IgD-negative memory B cell (primary cell): ENCODE measurements around the gene SMIM36. TPM values are rescaled to one million over a fixed set of nuclear protein-coding genes. Genes with fewer than 3 reads are reported as not detected.
A peak's percentile ranks its signal among the peaks of the same experiment; 100 is the strongest.
"Not testable (repeated sequence)": the region's sequence is repeated elsewhere in the genome, so short reads cannot be mapped to it uniquely, and the experiment has no call there.

Source experiments
- H3K27ac Mint-ChIP-seq, 3 donors: one replicate each; pipeline ENCODE4 v1.8.0; 2020 to 2022; ENCODE audit warnings: mild to moderate bottlenecking in 3 of 3, mixed read lengths in 3 of 3, moderate library complexity in 1 of 3
- H3K27me3 Mint-ChIP-seq: one replicate; pipeline ENCODE4 v1.8.0; 2021; ENCODE audit warnings: mixed read lengths
- H3K36me3 Mint-ChIP-seq: one replicate; pipeline ENCODE4 v1.8.0; 2020; ENCODE audit warnings: mild to moderate bottlenecking, mixed read lengths
- H3K4me1 Mint-ChIP-seq, 3 donors: one replicate each; pipeline ENCODE4 v1.8.0; 2020 to 2022; ENCODE audit warnings: mixed read lengths in 3 of 3, mild to moderate bottlenecking in 1 of 3
- H3K4me3 Mint-ChIP-seq, 4 donors: one replicate each; pipeline ENCODE4 v1.8.0; 2020 to 2022; ENCODE audit warnings: mild to moderate bottlenecking in 4 of 4, mixed read lengths in 4 of 4, moderate library complexity in 3 of 4
- H3K9me3 Mint-ChIP-seq, 3 donors: one replicate each; pipeline ENCODE4 v1.8.0; 2020 to 2021; ENCODE audit warnings: mixed read lengths in 3 of 3, mild to moderate bottlenecking in 1 of 3
- polyA plus RNA-seq: library from polyadenylated mRNA; unstranded; fragments of 300-500 nt; fragmentation: Illumina TruSeq; gene quantifications from one replicate; pipeline ENCODE4 v1.2.3, GENCODE V29; 2021

SMIM36 gene
- polyA plus RNA-seq, 1 donor from 2014 or later: not detected

DNA sequence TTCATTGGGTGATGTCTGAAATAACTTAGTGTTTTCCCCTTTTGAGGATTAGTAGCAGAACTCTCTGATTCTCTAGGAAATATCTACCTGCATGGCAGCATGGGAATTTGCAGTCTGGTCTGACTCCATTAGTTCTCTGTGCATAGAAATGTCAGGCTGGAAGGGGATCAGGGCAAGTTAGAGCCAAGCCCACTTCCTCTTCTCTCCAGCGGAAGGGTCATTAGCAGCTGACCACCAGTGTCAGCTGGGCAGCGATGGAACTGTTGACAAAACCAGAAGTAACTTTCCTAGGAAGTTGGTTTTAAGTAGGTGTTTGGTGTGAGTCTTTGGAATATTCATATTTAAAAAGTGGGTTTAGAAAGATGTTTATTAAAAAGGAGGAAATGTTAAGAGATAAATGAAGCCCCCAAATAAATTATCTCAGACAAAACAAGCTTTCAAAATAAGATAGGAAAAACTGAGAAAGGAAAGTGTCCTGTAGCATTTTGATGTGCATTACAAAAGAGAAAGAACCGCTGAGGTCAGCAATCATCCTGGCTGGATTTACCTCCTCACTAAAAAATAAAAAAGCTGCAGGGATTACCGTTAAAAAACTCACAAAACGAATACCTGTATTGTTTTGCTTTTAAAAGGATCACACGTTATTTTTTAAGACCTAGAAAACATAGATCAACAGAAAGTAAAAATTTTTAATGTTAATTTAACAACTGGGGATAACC is 57.3 kb downstream of the SMIM36 start:
- no peaks in the 10 kb centered on the region for H3K9me3 Mint-ChIP-seq
- peaks cover 2 to 5% (median 3%) of the 10 kb centered on the region in 3 donors for H3K4me1 Mint-ChIP-seq
- no peak overlapping the region for H3K27ac Mint-ChIP-seq
- H3K4me3 Mint-ChIP-seq: no peak overlapping the region
- no peaks in the 10 kb centered on the region for H3K36me3 Mint-ChIP-seq
- H3K27me3 Mint-ChIP-seq: peaks cover 6% of the 10 kb centered on the region

DNA sequence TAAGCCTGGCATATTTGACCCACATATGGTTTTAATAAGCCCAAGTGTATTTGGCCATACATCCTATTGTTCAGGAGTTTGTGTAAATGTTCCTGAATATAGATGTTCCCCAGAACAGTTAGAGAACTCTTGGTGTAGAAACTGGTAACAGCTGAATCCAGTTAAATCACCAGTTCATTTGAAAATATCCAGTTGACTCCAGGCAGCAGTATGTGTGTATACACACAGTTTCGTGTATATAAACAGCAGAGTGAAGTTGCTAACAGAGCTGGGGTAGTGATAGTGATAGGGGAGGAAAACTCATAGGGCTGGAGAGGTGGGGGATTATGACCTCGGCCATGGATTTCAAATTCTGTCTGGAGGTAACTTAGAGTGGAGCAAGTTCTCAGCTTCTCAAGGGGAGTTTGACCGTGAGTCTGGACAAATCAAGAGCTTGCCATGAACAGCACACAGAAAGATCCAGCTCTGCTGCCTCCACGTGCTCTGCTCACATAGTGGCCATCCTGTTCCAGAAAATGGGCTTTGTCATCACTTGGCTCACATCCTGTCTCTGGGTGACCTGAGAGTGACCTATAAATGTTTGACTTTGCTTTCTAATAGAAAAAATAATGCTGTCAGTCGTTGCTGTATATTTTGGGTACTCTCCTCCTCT is 59.0 kb downstream of the SMIM36 start:
- Mint-ChIP-seq H3K36me3 (no peaks in the 10 kb centered on the region), H3K4me3 (no peak overlapping the region), H3K27ac (no peak overlapping the region)

DNA sequence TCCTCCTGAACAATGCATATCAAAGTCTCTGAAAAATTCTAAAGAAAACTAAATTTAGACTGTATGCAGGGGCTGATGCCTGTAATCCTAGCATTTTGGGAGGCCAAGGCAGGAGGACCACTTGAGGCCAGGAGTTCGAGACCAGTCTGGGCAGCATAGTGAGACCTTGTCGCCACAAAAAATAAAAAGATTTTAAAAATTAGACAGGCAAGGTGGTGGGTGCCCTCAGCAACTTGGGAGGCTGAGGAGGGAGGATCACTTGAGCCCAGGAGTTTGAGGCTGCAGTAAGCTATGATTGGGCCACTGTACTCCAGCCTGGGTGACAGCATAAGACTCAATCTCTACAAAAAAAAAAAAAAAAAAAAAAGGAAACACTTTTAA is 59.5 kb downstream of the SMIM36 start:
- peaks cover 2% of the 10 kb centered on the region for H3K27me3 Mint-ChIP-seq

More for the DNA sequence above, 59.0 kb downstream of the SMIM36 start:
- Mint-ChIP-seq H3K9me3 (no peaks in the 10 kb centered on the region), H3K4me1 (no peaks in the 10 kb centered on the region), H3K27me3 (peaks cover 2% of the 10 kb centered on the region)

DNA sequence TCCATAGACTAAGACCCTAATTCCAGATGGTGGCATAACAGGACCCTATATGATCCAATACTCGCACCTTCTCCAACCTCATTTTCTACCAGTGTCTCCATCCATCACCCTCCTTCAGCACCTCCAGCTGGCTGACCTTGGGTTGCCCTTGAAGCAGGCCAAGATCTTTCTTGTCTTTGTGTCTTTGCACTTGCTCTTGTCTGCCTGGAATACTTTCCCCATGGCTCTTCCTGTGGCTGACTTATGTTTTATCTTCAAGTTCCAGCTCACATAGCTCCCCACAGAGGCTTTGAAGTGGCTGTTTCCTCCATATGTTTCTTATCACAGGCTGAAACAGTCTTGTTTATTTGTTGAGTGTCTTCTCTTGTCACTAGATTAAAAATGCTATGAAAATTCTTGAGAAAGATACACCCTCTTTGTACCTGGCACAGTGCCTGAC is 60.0 kb downstream of the SMIM36 start:
- no peak overlapping the region for H3K4me3 Mint-ChIP-seq
- H3K9me3 Mint-ChIP-seq: no peaks in the 10 kb centered on the region
- H3K36me3 Mint-ChIP-seq: no peaks in the 10 kb centered on the region
- no peaks in the 10 kb centered on the region for H3K4me1 Mint-ChIP-seq
- no peak overlapping the region for H3K27ac Mint-ChIP-seq
- peaks cover 2% of the 10 kb centered on the region for H3K27me3 Mint-ChIP-seq

More for the DNA sequence above, 59.5 kb downstream of the SMIM36 start:
- Mint-ChIP-seq H3K36me3 (no peaks in the 10 kb centered on the region), H3K4me1 (no peaks in the 10 kb centered on the region), H3K4me3 (no peak overlapping the region), H3K9me3 (no peaks in the 10 kb centered on the region), H3K27ac (no peak overlapping the region)

DNA sequence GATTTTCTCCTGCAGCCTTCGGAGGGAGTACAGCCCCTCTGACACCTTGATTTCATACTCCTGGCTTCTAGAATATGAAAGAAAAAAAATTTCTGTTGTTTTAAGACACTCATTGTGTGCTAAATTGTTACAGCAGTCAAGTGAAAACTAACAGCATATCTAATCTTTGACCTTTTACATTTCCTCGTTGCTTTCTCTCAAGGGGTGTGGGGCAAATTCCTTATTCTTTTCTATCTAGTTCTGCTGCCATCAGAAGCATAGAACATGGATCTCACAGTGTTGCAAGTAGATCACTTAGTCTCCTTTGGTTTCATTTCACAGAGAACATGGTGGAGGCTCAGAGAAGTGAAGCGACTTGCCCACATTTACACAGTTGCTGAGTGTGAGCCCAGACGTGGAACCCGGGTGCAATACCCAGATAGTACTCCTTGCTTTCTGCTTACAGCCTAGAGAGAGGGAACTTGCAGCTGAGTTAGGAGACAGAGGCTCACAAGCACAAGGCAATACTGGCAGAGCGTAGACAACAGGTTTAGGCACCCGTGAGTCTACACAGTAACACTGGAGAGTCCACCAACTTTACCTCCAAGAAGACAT is 60.9 kb downstream of the SMIM36 start:
- Mint-ChIP-seq H3K27ac (no peak overlapping the region), H3K9me3 (no peaks in the 10 kb centered on the region), H3K4me3 (no peak overlapping the region), H3K4me1 (no peaks in the 10 kb centered on the region), H3K27me3 (peaks cover 2% of the 10 kb centered on the region), H3K36me3 (no peaks in the 10 kb centered on the region)

DNA sequence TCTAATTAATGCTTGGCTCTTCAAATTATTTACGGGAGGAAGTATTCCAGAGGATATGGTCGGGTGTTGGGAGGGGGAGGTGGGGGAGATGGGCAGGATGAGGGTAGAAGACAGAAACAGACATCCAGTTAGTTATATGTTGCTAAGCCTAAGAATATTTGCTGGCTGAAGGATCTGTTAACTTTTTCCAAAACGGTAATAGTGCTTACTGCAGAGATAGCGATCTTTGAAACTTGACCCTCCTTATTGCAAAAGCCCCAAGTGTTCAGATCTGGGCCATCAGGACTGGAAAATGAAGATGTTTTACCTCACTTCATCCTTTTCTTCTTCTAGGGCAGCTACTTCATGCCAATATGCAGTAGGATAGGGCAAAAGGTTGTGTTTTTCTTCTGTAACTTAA is 62.6 kb downstream of the SMIM36 start:
- Mint-ChIP-seq H3K27me3 (peaks cover 2% of the 10 kb centered on the region), H3K9me3 (no peaks in the 10 kb centered on the region), H3K4me1 (peaks cover 0 to 6% (median 5%) of the 10 kb centered on the region in 3 donors), H3K27ac (no peak overlapping the region), H3K36me3 (peaks cover 2% of the 10 kb centered on the region), H3K4me3 (no peak overlapping the region)

DNA sequence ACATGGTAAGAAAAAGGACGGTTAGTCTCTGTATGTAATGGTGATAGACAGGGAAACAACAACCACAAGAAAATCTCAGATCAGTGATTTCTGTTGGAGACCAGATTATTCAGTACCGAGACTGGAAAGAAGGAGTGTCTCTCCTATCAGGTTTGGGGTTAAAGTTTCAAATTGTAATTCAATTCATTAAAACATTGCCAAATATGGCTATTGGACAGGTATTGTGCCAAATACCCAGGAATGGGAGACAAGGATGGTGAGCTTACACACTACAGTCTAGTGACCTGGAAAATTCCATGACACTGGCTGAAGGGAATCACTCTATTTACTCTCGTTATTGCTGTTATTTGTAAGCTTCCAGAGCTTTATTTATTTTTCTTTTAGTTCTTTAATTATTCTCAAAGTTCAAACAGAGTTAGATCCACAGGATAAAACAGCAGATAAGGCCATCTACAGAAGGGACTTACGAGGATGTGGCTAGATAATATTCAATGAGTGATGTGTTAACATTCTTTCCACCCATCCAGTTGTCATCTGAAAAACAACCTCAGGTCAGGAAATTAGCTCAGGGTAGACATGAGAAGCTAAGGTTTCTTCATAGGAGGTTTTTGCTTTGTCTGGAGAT is 64.6 kb downstream of the SMIM36 start:
- H3K27me3 Mint-ChIP-seq: peaks cover 2% of the 10 kb centered on the region
- no peak overlapping the region for H3K27ac Mint-ChIP-seq
- no peak overlapping the region for H3K4me3 Mint-ChIP-seq
- no peaks in the 10 kb centered on the region for H3K9me3 Mint-ChIP-seq
- H3K36me3 Mint-ChIP-seq: peaks cover 2% of the 10 kb centered on the region
- peaks cover 0 to 6% (median 5%) of the 10 kb centered on the region in 3 donors for H3K4me1 Mint-ChIP-seq

DNA sequence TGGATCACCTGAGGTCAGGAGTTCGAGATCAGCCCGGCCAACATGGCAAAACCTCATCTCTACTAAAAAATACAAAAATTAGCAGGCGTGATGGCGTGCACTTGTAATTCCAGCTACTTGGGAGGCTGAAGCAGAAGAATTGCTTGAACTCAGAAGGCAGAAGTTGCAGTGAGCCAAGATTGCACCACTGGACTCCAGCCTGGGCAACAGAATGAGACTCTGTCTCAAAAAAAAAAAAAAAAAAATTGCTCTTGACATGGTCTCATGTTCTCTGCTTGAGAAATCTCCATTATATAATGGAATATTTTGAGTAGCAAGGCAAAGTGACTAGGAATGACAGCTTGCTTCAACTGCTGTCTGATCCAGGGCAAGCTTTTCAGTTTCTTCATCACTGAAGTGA is 65.2 kb downstream of the SMIM36 start:
- not testable (repeated sequence) for H3K36me3 Mint-ChIP-seq, H3K9me3 Mint-ChIP-seq, H3K4me1 Mint-ChIP-seq, H3K4me3 Mint-ChIP-seq, H3K27me3 Mint-ChIP-seq, H3K27ac Mint-ChIP-seq

DNA sequence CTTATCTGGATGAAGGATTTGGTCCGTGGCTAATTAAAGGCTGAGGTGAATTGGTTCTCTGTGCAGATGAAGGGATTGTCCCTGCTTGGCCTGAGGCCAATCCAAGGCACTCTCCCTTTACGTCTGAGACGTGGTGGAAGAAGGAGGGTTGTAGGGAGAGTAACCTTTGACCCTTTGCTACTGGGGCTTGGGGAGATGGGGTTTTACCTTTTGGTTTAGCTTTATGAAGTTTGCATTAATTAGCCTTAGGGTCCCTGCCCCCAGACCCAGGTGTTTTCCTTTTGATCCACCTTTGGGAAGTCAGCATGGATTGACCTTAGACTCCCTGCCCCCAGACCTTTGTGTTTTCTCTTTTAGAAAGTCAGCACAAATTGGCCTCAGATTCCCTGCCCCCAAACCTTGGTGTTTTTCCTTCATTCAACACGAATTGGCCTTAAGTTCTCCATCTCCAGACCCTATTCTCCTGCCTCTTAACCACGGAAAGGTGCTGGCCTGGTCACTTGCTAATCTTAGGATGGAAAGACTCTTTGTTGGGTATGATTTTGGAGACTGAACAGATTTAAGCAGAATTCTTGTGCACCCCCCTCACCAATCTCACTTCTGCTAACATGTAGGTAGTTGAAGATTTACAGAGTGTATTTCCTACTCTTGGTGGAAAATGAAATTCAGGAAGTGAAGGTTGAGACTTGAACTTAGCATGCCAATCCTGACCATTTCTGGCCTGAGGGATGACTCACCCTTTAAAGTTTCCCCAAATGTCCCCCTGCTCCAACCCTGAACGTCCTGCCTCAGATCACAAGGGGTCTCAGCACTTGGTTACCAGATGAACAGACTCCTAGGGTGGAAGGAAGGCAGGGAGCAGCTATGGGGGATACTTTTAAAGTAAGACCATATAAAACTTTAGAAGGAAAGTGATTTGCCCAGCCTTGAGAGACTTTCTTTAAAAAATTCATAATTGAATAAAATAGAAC is 66.5 kb downstream of the SMIM36 start:
- H3K27ac Mint-ChIP-seq: no peak overlapping the region
- no peaks in the 10 kb centered on the region for H3K9me3 Mint-ChIP-seq
- peaks cover 0 to 6% (median 5%) of the 10 kb centered on the region in 3 donors for H3K4me1 Mint-ChIP-seq
- peak overlapping the region in 1 of 4 donors; percentile 36 for H3K4me3 Mint-ChIP-seq
- H3K27me3 Mint-ChIP-seq: no peaks in the 10 kb centered on the region
- peaks cover 2% of the 10 kb centered on the region for H3K36me3 Mint-ChIP-seq

DNA sequence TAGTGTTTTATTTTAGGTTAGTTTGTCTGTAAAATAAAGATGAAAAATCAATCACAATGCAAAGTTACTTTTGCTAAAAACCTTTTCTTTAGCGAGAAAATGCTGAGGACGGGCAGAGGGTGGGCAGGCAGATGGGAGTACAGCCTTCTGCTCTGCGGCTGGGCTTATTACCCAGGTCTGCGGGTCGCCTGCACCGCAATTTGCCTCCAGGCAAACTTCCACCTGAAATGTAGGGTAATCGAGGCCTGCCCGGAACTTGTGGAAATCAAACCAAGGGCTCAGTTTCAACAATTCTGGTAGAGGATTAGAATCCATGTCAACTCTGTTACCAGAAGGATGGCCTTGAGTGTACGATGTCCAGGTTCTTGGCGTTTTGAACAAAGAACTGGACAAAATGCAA is 67.3 kb downstream of the SMIM36 start:
- peaks cover 0 to 6% (median 6%) of the 10 kb centered on the region in 3 donors for H3K4me1 Mint-ChIP-seq
- no peak overlapping the region for H3K4me3 Mint-ChIP-seq
- no peak overlapping the region for H3K27ac Mint-ChIP-seq
- H3K9me3 Mint-ChIP-seq: no peaks in the 10 kb centered on the region
- no peaks in the 10 kb centered on the region for H3K27me3 Mint-ChIP-seq
- peaks cover 2% of the 10 kb centered on the region for H3K36me3 Mint-ChIP-seq

DNA sequence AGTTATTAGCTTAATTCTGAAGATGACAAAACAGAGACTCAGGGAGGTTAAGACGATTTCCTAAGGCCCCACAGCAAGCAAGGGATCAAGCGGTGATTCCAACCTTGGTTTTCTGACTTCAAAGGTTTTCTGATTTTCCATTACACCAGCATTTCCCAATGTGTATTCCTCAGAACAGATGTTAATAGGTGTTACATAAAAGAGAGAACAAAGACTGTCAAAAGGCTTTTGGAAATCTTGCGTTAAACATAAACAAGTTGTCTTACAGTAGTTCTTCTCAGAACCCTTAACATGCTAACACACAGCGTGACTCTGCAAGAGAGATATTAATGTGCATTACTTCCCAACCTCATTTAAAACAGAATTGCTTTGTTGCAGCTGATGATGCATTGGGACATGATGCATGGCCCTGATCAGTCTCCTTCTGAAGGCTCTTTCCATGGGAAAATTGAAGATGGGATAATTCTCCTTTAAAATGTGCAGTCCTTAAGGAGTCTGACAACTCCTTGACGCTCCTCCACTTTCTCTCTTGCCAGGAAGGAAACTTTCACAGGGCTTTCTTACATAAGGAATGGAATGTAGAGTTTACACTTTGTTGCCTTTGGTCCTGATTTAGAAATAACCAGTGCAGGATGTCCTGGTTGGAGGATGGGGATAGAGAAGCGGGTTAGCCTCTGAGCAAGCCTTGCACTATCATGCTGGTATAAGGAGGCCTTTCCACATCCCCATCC is 68.1 kb downstream of the SMIM36 start:
- Mint-ChIP-seq H3K27me3 (no peaks in the 10 kb centered on the region), H3K27ac (no peak overlapping the region), H3K36me3 (peaks cover 2% of the 10 kb centered on the region), H3K9me3 (no peaks in the 10 kb centered on the region), H3K4me1 (peaks cover 0 to 7% (median 6%) of the 10 kb centered on the region in 3 donors), H3K4me3 (no peak overlapping the region)

DNA sequence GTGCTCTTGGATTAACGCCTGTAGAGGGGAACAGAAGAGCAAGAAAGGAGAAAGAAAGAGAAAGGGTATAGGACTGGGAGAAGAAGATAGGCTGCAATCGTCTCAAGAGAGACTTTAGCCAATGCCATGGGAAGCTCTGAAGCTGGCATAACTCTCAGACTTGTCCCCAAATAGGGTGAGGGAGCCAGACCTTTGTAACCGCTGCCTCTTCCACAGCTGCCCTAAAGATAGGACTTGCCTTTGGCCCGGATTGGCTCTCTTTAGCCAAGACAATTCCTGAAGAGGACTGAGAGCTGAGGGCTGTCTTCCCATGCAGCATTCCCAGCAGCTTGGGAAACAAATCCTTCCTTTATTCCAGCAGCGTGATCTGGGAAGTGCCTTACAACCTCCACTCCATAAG is 68.8 kb downstream of the SMIM36 start:
- Mint-ChIP-seq H3K4me3 (no peak overlapping the region), H3K4me1 (peaks cover 4 to 13% (median 12%) of the 10 kb centered on the region in 3 donors), H3K27ac (no peak overlapping the region), H3K9me3 (no peaks in the 10 kb centered on the region), H3K27me3 (no peaks in the 10 kb centered on the region), H3K36me3 (peaks cover 2% of the 10 kb centered on the region)

DNA sequence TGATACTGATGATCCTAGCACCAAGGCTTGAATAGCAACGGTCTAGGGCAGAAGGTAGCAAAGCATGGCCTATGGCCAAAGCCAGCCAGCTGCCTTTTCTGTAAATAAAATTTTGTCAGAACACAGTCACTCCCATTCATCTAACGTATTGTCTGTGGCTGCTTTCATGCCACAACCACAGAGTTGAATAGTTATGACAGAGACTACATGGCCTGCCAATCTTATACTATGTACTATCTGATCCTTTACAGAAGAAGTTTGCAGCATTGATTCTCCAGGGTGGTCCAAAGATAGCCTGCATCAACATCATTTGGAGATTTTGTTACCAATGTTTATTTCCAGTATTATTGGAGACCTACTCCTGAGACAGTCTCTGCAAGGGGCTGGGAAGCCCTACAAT is 69.7 kb downstream of the SMIM36 start:
- peaks cover 13 to 21% (median 21%) of the 10 kb centered on the region in 3 donors for H3K4me1 Mint-ChIP-seq
- no peak overlapping the region for H3K4me3 Mint-ChIP-seq
- H3K27me3 Mint-ChIP-seq: no peaks in the 10 kb centered on the region
- H3K27ac Mint-ChIP-seq: no peak overlapping the region
- H3K9me3 Mint-ChIP-seq: no peaks in the 10 kb centered on the region
- H3K36me3 Mint-ChIP-seq: peaks cover 2% of the 10 kb centered on the region

DNA sequence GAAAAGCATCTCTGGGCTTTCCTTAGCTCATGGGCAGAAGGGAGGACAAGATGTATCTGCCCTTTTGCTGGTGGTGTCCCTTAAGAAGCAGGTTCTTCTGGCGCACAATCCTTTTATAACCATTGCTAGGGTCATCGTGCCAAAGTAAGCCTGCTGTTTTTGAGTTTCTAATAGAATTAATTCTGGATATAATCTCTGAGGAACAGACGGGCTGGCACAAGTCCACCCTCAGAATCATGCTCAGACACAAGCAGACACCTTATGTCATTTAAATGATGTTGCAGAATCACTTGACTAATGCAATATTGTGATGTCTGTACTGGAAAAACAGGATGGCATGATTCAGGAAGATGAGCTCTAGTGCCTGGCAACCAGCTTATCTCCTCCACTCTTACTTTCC is 70.9 kb downstream of the SMIM36 start:
- Mint-ChIP-seq H3K36me3 (peaks cover 2% of the 10 kb centered on the region), H3K27ac (no peak overlapping the region), H3K27me3 (peaks cover 1% of the 10 kb centered on the region), H3K4me3 (no peak overlapping the region), H3K9me3 (no peaks in the 10 kb centered on the region), H3K4me1 (peaks cover 20 to 27% (median 21%) of the 10 kb centered on the region in 3 donors)
